Aorta (tissue), 5 donors: Measurements from ENCODE around the gene ARID3A. TPM values are rescaled to one million over a fixed set of nuclear protein-coding genes. Genes with fewer than 3 reads are reported as not detected.

Experiments
- ATAC-seq: fragments of 200-7000 bp; cut with Tn5 transposase; one replicate; pipeline ENCODE4 v1.9.1; 2022; ENCODE audit warnings: moderate library complexity; ENCODE audit not compliant: low FRiP score
- DNase-seq, 2 donors: peaks; one replicate each; pipeline ENCODE4 v3.0.0-alpha.2; 2020
- H3K27ac ChIP-seq, 2 donors: one replicate each; pipeline ENCODE4 v1.5.1; 2013; ENCODE audit warnings: low read length in 2 of 2, mild to moderate bottlenecking in 2 of 2, moderate library complexity in 2 of 2, control low read depth in 1 of 2, inconsistent platforms in 1 of 2, low read depth in 1 of 2
- H3K27me3 ChIP-seq, 2 donors: one replicate each; pipeline ENCODE4 v1.6.1; 2013; ENCODE audit warnings: control low read depth in 1 of 2, low read length in 1 of 2, mild to moderate bottlenecking in 1 of 2, moderate library complexity in 1 of 2; ENCODE audit not compliant: insufficient read depth in 2 of 2, control insufficient read depth in 1 of 2
- H3K36me3 ChIP-seq, 2 donors: one replicate each; pipeline ENCODE4 v1.6.1; 2013; ENCODE audit warnings: control low read depth in 1 of 2, low read length in 1 of 2, mild to moderate bottlenecking in 1 of 2; ENCODE audit not compliant: insufficient read depth in 2 of 2, control insufficient read depth in 1 of 2
- H3K4me1 ChIP-seq, 2 donors: one replicate each; pipeline ENCODE4 v1.6.1; 2013; ENCODE audit warnings: low read length in 2 of 2, control low read depth in 1 of 2, mild to moderate bottlenecking in 1 of 2, moderate library complexity in 1 of 2; ENCODE audit not compliant: insufficient read depth in 2 of 2, control insufficient read depth in 1 of 2
- H3K4me3 ChIP-seq, 2 donors: one replicate each; pipeline ENCODE4 v1.5.1; 2013; ENCODE audit warnings: low read length in 2 of 2, control low read depth in 1 of 2, mild to moderate bottlenecking in 1 of 2
- H3K9me3 ChIP-seq: one replicate; pipeline ENCODE4 v1.6.1; 2013; ENCODE audit warnings: mild to moderate bottlenecking, low read length; ENCODE audit not compliant: control insufficient read depth
- WGBS, 2 donors: extraction: QIAGEN DNeasy Blood & Tissue Kit; methylation state at CpG; one replicate each; pipeline ENCODE4 v1.1.7; 2013; 5-methylcytosine and 5-hydroxymethylcytosine counted together
- intact Hi-C, 2 donors: fragments of 100-400 bp; cut with DNase I; formaldehyde crosslinking; loops; one replicate each; pipeline versions ENCODE4 v1.14.2 to v1.15.0; 2022
- polyA plus RNA-seq, 2 donors: library from polyadenylated mRNA; stranded (reverse); fragments of 200-250 nt; gene quantifications; one replicate each; pipeline ENCODE4 v1.2.3, GENCODE V29; 2013
- total RNA-seq, 2 donors: library from RNA; stranded (reverse); fragmentation: NEBNext Ultra II Directional; extraction: Animal tissue kit (Norgen Biotek cat#: 25700); gene quantifications; one replicate each; pipeline ENCODE4 v1.2.1, GENCODE V29; 2021
- donor health status: healthy with polysubstance abuse.
- donor health status: Bipolar disorder and iron deficiency.
- donor health status: DM: no; HTN: no; CAD: no.
- donor health status: DM: no; HTN: no; CAD: no.
- donor health status: DM: yes; HTN: yes; CAD: no.

Gene ARID3A
- total and polyA plus RNA-seq, 4 donors = 0.97 to 13.8 (median 5.3) TPM

DNA sequence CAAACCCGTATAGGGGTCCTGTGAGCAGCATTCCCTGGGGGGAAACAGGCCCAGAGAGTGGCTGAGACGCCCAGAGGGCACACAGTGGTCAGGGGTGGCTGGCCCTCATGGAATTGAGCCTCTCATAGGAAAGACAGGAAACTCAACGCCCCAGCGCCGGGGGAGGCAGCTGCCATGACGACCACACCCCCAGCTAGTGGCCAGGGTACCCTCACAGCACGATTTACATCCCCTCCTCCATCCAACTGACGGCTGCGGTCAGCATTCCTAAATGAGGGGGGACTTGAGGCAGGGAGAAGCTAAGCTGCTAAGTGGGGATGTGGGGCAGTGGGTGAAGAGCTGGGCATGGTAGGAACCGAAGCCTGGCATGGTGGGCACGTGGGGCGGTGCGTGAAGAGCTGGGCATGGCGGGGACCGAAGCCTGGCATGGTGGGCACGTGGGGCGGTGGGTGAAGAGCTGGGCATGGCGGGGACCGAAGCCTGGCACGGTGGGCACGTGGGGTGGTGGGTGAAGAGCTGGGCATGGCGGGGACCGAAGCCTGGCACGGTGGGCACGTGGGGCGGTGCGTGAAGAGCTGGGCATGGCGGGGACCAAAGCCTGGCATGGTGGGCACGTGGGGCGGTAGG is 42.9 kb upstream of the ARID3A start:
- intact Hi-C loops = no loop called here
- WGBS, 2 donors = 88 to 92% methylated on average over 17 to 30 of the region's 30 CpGs
- Histone ChIP-seq H3K27ac (no peak overlapping the region), H3K9me3 (no peaks in the 10 kb centered on the region), H3K4me3 (no peak overlapping the region), H3K4me1 (no peaks in the 10 kb centered on the region), H3K36me3 (peaks cover 0 to 1% of the 10 kb centered on the region in 2 donors), H3K27me3 (no peaks in the 10 kb centered on the region)
- ATAC-seq (no peak), DNase-seq (no peak)

DNA sequence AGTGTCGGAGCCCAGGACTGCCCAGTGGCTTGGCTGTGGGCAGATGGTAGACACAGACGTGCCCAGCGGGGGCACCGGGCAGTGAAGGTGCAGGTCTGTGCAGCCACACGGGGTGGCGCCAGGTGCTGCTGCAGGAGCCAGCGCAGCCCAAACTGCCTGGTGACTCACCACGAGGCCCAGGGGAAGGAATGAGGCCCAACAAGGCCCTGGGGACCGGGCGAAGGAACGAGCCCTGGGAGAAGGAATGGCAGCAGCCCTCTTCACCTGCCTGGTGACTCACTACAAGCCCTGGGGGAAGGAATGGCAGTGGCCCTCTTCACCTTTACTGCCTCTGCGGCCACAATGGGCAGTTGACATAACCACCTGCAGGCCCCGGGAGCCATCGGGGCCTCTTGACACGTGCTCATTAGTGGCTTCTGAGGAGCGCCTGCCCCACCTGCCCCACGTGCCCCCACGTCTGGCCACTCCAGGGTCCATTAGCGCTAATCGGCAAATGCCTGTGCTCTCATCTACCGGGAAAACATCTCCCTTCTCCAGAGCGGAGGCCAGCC is 42.1 kb upstream of the ARID3A start:
- Histone ChIP-seq H3K4me3 (no peak overlapping the region), H3K27ac (no peak overlapping the region), H3K36me3 (peaks cover 0 to 1% of the 10 kb centered on the region in 2 donors), H3K9me3 (no peaks in the 10 kb centered on the region), H3K27me3 (no peaks in the 10 kb centered on the region), H3K4me1 (no peaks in the 10 kb centered on the region)
- ATAC-seq (no peak), DNase-seq (no peak)
- 85% methylated on average over 22 of the region's 22 CpGs for WGBS, 2 donors
- intact Hi-C loops = no loop called here

DNA sequence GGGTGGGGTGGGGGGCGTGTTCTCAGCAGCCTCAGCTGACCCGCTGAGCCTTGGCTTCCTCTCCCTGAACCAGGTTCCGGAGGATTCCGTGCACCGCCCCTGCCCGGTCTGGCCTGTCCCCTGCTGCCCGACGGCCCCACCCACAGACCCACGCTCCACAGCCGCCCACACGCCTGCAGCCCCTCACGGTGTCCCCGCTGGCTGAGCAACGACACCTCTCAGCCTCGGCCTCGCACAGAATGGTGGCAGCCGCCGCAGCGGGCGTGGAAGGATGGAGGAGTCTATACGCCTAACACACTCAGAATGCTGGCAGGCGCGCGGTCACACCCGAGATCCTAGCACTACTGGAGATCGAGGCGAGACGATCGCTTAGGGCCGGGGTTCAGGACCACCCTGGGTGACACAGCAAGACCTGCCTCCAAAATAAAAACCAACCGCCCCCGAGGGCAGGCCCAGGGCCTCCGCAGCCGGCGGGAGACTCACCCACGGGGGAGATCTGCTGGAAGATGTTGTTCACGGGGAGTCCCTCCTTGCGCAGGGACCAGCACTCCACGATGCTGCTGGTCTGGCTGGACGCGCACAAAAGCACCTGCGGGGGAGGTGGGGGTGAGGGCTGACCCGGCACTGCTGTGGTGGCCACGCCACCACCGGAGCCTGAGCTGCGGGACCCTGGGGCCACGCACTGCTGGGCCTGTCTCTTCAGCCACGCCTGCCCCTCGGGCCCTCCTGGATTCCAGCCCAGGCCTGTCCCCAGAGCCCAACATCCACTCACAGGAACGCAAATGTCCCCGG is 41.2 kb upstream of the ARID3A start:
- no peak for ATAC-seq
- Histone ChIP-seq H3K36me3 (peaks cover 0 to 2% of the 10 kb centered on the region in 2 donors), H3K4me1 (no peaks in the 10 kb centered on the region), H3K4me3 (no peak overlapping the region), H3K9me3 (no peaks in the 10 kb centered on the region), H3K27me3 (no peaks in the 10 kb centered on the region), H3K27ac (no peak overlapping the region)
- intact Hi-C loops = no loop called here
- 91 to 93% methylated on average over 49 to 51 of the region's 51 CpGs for WGBS, 2 donors
- no peak for DNase-seq

GRCh38 chr19:885536-886224 is 40.2 kb upstream of the ARID3A start:
- DNase-seq = no peak
- intact Hi-C loops = no loop called here

DNA sequence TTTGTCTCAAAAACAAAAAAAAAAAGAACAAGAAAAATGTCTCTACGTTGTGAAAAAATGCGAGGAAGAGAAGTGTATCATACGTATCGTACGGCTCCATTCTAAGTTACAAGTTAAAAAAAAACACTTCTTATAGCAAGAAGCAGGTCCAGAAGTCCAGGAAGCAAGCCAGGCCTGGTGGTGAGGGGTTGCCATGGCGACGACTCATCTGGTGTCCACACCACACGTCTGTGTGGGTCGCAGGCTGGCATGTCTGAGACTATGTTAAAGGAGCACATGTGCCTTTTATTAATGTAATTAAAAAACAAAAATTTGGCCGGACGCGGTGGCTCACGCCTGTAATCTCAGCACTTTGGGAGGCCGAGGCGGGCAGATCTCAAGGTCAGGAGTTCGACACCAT is 38.8 kb upstream of the ARID3A start:
- H3K27me3 ChIP-seq = no peaks in the 10 kb centered on the region
- H3K9me3 ChIP-seq = no peaks in the 10 kb centered on the region
- WGBS, 2 donors = 79 to 82% methylated on average over 16 of the region's 16 CpGs
- intact Hi-C loops = no loop called here
- no peak overlapping the region for H3K27ac ChIP-seq
- peaks cover 0 to 4% of the 10 kb centered on the region in 2 donors for H3K36me3 ChIP-seq
- no peak overlapping the region for H3K4me3 ChIP-seq
- DNase-seq (no peak), ATAC-seq (no peak)
- H3K4me1 ChIP-seq = no peaks in the 10 kb centered on the region

More at GRCh38 chr19:885536-886224, 40.2 kb upstream of the ARID3A start:
- H3K27me3 ChIP-seq = no peaks in the 10 kb centered on the region
- no peaks in the 10 kb centered on the region for H3K4me1 ChIP-seq
- no peak for ATAC-seq
- no peak overlapping the region for H3K27ac ChIP-seq
- no peak overlapping the region for H3K4me3 ChIP-seq
- peaks cover 0 to 5% of the 10 kb centered on the region in 2 donors for H3K36me3 ChIP-seq
- WGBS, 2 donors = 95 to 96% methylated on average over 63 to 64 of the region's 64 CpGs
- no peaks in the 10 kb centered on the region for H3K9me3 ChIP-seq

DNA sequence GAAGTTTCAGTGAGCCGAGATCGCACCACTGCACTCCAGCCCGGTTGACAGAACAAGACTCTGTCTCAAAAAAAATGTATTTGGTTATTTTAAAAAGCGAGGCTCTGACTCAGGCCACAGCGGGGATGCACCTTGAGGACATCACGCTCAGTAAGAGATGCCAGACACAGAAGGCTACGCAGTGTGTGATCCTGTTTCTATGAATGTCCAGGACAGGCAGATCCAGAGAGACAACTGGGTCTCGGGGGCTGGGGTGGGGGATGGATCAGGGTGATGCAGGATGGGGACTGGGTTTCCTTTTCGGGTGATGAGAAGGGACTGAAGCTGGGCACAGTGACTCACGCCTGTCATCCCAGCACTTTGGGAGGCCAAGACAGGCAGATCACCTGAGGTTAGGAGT is 38.2 kb upstream of the ARID3A start:
- Histone ChIP-seq H3K4me3 (no peak overlapping the region), H3K27ac (no peak overlapping the region), H3K36me3 (peaks cover 0 to 4% of the 10 kb centered on the region in 2 donors), H3K9me3 (no peaks in the 10 kb centered on the region), H3K4me1 (no peaks in the 10 kb centered on the region), H3K27me3 (no peaks in the 10 kb centered on the region)
- ATAC-seq (no peak), DNase-seq (no peak)
- intact Hi-C loops = no loop called here
- WGBS, 2 donors = 95 to 97% methylated on average over 10 of the region's 10 CpGs

DNA sequence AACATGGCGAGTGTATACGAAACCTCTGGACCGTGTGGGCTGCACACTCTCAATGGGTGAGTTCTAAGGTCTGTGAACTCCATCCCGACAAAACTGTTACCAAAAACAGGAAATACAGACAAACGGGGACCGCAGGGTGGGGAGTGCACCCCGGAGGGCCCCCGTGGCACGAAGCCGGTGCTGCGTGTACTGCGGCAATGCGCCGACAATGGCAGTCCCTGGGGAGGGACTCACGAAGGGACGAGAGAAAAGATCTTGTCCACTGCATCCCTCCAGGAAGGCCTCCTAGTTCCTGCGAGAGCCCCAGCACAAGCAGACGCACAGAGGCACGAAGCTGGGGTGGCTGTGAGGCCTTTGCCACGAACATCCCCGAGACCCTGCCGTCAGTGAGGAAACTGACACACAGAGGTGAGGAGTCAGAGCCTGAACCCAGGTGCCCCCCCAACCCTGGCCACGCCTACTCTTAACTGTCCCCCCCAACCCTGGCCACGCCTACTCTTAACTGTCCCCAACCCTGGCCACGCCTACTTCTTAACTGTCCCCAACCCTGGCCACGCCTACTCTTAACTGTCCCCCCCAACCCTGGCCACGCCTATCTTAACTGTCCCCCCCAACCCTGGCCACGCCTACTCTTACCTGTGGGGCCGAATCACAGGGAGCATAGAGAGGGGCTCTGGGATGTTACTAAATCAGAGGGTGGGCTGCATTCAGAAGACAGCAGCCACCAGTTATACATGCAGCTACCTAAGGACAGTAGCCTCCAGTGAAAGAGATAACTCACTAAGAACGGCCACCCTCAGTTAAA is 37.1 kb upstream of the ARID3A start:
- intact Hi-C loops = no loop called here
- ATAC-seq (no peak), DNase-seq (no peak)
- WGBS, 2 donors = 90 to 91% methylated on average over 30 of the region's 30 CpGs
- H3K9me3 ChIP-seq = no peaks in the 10 kb centered on the region
- H3K27me3 ChIP-seq = no peaks in the 10 kb centered on the region
- H3K27ac ChIP-seq = no peak overlapping the region
- H3K4me3 ChIP-seq = no peak overlapping the region
- H3K36me3 ChIP-seq = peaks cover 0 to 4% of the 10 kb centered on the region in 2 donors
- H3K4me1 ChIP-seq = no peaks in the 10 kb centered on the region

GRCh38 chr19:889662-890295 is 36.1 kb upstream of the ARID3A start:
- WGBS, 2 donors = 90 to 91% methylated on average over 26 of the region's 26 CpGs
- H3K9me3 ChIP-seq = no peaks in the 10 kb centered on the region
- H3K4me3 ChIP-seq = no peak overlapping the region
- H3K27me3 ChIP-seq = no peaks in the 10 kb centered on the region
- H3K27ac ChIP-seq = no peak overlapping the region
- peaks cover 0 to 4% of the 10 kb centered on the region in 2 donors for H3K36me3 ChIP-seq
- DNase-seq = no peak
- no peaks in the 10 kb centered on the region for H3K4me1 ChIP-seq
- ATAC-seq = no peak
- intact Hi-C loops = loop anchor here in 1 of 2 donors (10.0 kb wide), 1 partner anchor 205 kb away; the partner anchor contains the start of gene POLR2E
